ENCODE measurements around the gene TUFM.

The TUFM gene

GRCh38 chr16:28846933-28847273 lies 755 bp upstream of the TUFM start:
- DNase-seq (ENCODE audit: low spot score) = no peak
- in situ Hi-C loops (cut with MboI; ENCODE audit: low pct_unique_long_range_greater_than_20kb, low sequenced_read_pairs, unreplicated experiment) = no loop called here

GRCh38 chr16:28845761-28846079 lies 428 bp downstream of the TUFM start:
- DNase-seq (ENCODE audit: low spot score) = no peak
- in situ Hi-C loops (cut with MboI; ENCODE audit: low pct_unique_long_range_greater_than_20kb, low sequenced_read_pairs, unreplicated experiment) = no loop called here
- TF ChIP-seq CTCF (IDR thresholded peaks at IDR 0.05; ENCODE audit: extremely low read depth, insufficient read depth, missing control alignments) = no peak

More at GRCh38 chr16:28846933-28847273, 755 bp upstream of the TUFM start:
- TF ChIP-seq CTCF (IDR thresholded peaks at IDR 0.05; ENCODE audit: extremely low read depth, insufficient read depth, missing control alignments) = no peak

GRCh38 chr16:28845293-28845692 lies 855 bp downstream of the TUFM start:
- peak; percentile 52 for DNase-seq (ENCODE audit: low spot score)
- in situ Hi-C loops (cut with MboI; ENCODE audit: low pct_unique_long_range_greater_than_20kb, low sequenced_read_pairs, unreplicated experiment) = no loop called here

GRCh38 chr16:28844226-28844885 lies 1.8 kb downstream of the TUFM start:
- DNase-seq (ENCODE audit: low spot score) = no peak

More at GRCh38 chr16:28845293-28845692, 855 bp downstream of the TUFM start:
- TF ChIP-seq CTCF (IDR thresholded peaks at IDR 0.05; ENCODE audit: extremely low read depth, insufficient read depth, missing control alignments) = no peak

GRCh38 chr16:28843766-28844165 lies 2.4 kb downstream of the TUFM start:
- in situ Hi-C loops (cut with MboI; ENCODE audit: low pct_unique_long_range_greater_than_20kb, low sequenced_read_pairs, unreplicated experiment) = no loop called here
- DNase-seq (ENCODE audit: low spot score) = no peak
- no peak for TF ChIP-seq CTCF (IDR thresholded peaks at IDR 0.05; ENCODE audit: extremely low read depth, insufficient read depth, missing control alignments)

More at GRCh38 chr16:28844226-28844885, 1.8 kb downstream of the TUFM start:
- in situ Hi-C loops (cut with MboI; ENCODE audit: low pct_unique_long_range_greater_than_20kb, low sequenced_read_pairs, unreplicated experiment) = no loop called here
- no peak for TF ChIP-seq CTCF (IDR thresholded peaks at IDR 0.05; ENCODE audit: extremely low read depth, insufficient read depth, missing control alignments)

GRCh38 chr16:28842696-28843095 lies 3.5 kb downstream of the TUFM start:
- in situ Hi-C loops (cut with MboI; ENCODE audit: low pct_unique_long_range_greater_than_20kb, low sequenced_read_pairs, unreplicated experiment) = no loop called here
- no peak for TF ChIP-seq CTCF (IDR thresholded peaks at IDR 0.05; ENCODE audit: extremely low read depth, insufficient read depth, missing control alignments)
- no peak for DNase-seq (ENCODE audit: low spot score)
